ENCODE measurements around the gene IGF2BP2. TPM values are rescaled to one million over a fixed set of nuclear protein-coding genes. Genes with fewer than 3 reads are reported as not detected.

The IGF2BP2 gene
- total and polyA plus RNA-seq, 2 of the 13 experiments (the other 11 are each of a cell fraction or from before 2014, with no cell fraction given): 6.5 to 46.0 TPM

- TF ChIP-seq USF2 (IDR thresholded peaks at IDR 0.05; ENCODE audit: low read depth, low read length): no peak
- TF ChIP-seq USF2 (CRISPR knock-in tag; IDR thresholded peaks at IDR 0.05; ENCODE audit: borderline replicate concordance): no peak
- peak; percentile 96 for TF ChIP-seq NR2F6 (IDR thresholded peaks at IDR 0.05)
- TF ChIP-seq NR2F6 (CRISPR knock-in tag; IDR thresholded peaks at IDR 0.05): peak; percentile 99
- TF ChIP-seq HOXA3 (CRISPR knock-in tag; IDR thresholded peaks at IDR 0.05): peak; percentile 82; the same call in 1 of the 2 replicates
- peak; percentile 51; the same call in 1 of the 2 replicates for TF ChIP-seq TFE3 (CRISPR knock-in tag; IDR thresholded peaks at IDR 0.05)
- TF ChIP-seq ZNF605 (CRISPR knock-in tag; IDR thresholded peaks at IDR 0.05): 0 out of 2 replicates have a peak, but pooled peaks have one; percentile 54
- TF ChIP-seq FOXP1 (IDR thresholded peaks at IDR 0.05): no peak
- TF ChIP-seq FOXP1 (CRISPR knock-in tag; IDR thresholded peaks at IDR 0.05): peak; percentile 88
- no peak for TF ChIP-seq ARNTL (CRISPR knock-in tag; IDR thresholded peaks at IDR 0.05)
- no peak for TF ChIP-seq ZNF549 (CRISPR knock-in tag; IDR thresholded peaks at IDR 0.05)
- peak; percentile 76 for TF ChIP-seq KAT8 (CRISPR knock-in tag; IDR thresholded peaks at IDR 0.05)
- peak; percentile 81 for TF ChIP-seq KDM6A (CRISPR knock-in tag; IDR thresholded peaks at IDR 0.05; ENCODE audit: low read depth)
- TF ChIP-seq ZNF558 (CRISPR knock-in tag; IDR thresholded peaks at IDR 0.05; ENCODE audit: borderline replicate concordance): no peak
- no peak for TF ChIP-seq MAX (IDR thresholded peaks at IDR 0.05)
- no peak for TF ChIP-seq ZBTB8A (CRISPR knock-in tag; IDR thresholded peaks at IDR 0.05; ENCODE audit: borderline replicate concordance, low read depth)
- TF ChIP-seq MYC (CRISPR knock-in tag; IDR thresholded peaks at IDR 0.05; ENCODE audit: borderline replicate concordance): no peak; the same call in 1 of the 2 replicates
- TF ChIP-seq SKI (IDR thresholded peaks at IDR 0.05; ENCODE audit: partially characterized antibody): peak; percentile 78
- peak; percentile 59; the same call in 1 of the 2 replicates for TF ChIP-seq PHF21A (CRISPR knock-in tag; IDR thresholded peaks at IDR 0.05)
- TF ChIP-seq RARG (CRISPR knock-in tag; IDR thresholded peaks at IDR 0.05; ENCODE audit: low read depth): no peak
- peak; percentile 69; the same call in 1 of the 2 replicates for TF ChIP-seq TEF (CRISPR knock-in tag; IDR thresholded peaks at IDR 0.05)
- TF ChIP-seq TBP (CRISPR knock-in tag; IDR thresholded peaks at IDR 0.05): no peak
- peak; percentile 55; the same call in 1 of the 2 replicates for TF ChIP-seq HOXA5 (CRISPR knock-in tag; IDR thresholded peaks at IDR 0.05)
- TF ChIP-seq TEAD3 (CRISPR knock-in tag; optimal IDR thresholded peaks at IDR 0.05; ENCODE audit: borderline replicate concordance): peak; percentile 99
- TF ChIP-seq STAG1 (CRISPR knock-in tag; IDR thresholded peaks at IDR 0.05): 0 out of 2 replicates have a peak, but pooled peaks have one; percentile 3
- no peak for TF ChIP-seq REL (CRISPR knock-in tag; conservative IDR thresholded peaks at IDR 0.05)
- TF ChIP-seq ZNF616 (CRISPR knock-in tag; IDR thresholded peaks at IDR 0.05; ENCODE audit: low read depth): no peak
- TF ChIP-seq GATA4 (IDR thresholded peaks at IDR 0.05; ENCODE audit: borderline replicate concordance, low read depth): peak; percentile 89
- TF ChIP-seq ZNF30 (CRISPR knock-in tag; IDR thresholded peaks at IDR 0.05): no peak
- TF ChIP-seq NR2F2 (IDR thresholded peaks at IDR 0.05; ENCODE audit: borderline replicate concordance, low read depth): peak; percentile 92
Measured at GRCh38 chr3:185858502-185859225, 33.8 kb upstream of the IGF2BP2 start (continued).
